ENCODE data around the gene MSL2.
"Not testable (repeated sequence)": the region's sequence is repeated elsewhere in the genome, so short reads cannot be mapped to it uniquely, and the experiment has no call there.

Gene MSL2

DNA sequence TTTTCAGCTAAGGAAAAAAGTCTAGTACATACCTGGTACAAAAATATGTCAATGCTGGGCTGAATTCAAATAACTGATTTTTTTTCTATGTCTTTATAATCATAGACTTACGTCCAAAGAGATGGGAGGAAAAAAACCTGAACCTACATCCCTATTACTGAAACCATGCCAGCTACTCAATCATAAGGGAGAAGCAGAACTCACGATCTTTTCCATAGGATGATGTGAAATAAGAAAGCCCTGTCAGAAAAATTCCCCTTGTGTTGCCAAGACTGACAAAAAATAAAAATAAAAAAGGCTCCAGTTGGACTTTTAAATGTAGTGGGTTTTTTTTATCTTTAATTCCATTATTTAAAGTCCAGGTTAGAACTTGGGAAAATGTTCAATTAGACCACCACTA lies 3.3 kb downstream of the MSL2 start:
- no peak for DNase-seq (ENCODE audit: low read depth)

DNA sequence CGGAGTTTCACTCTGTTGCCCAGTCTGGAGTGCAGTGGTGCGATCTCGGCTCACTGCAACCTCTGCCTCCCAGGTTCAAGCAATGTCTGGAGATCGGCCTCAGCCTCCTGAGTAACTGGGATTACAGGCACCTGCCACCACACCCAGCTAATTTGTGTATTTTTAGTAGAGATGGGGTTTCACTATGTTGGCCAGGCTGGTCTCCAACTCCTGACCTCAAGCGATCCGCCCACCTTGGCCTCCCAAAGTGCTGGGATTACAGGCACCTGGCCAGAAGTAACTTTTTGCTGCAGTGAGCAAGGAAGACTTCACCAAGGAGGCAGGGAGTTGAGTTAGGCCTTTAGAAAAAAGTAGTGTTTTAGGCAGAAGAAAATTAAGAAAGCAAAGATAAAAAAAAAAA lies 3.9 kb downstream of the MSL2 start:
- DNase-seq (ENCODE audit: low read depth), result not testable (repeated sequence)

- DNase-seq (ENCODE audit: low read depth), result no peak
Observed at GRCh38 chr3:136189859-136190617, 6.1 kb downstream of the MSL2 start.

GRCh38 chr3:136189043-136189442 lies 7.1 kb downstream of the MSL2 start:
- no peak for DNase-seq (ENCODE audit: low read depth)

DNA sequence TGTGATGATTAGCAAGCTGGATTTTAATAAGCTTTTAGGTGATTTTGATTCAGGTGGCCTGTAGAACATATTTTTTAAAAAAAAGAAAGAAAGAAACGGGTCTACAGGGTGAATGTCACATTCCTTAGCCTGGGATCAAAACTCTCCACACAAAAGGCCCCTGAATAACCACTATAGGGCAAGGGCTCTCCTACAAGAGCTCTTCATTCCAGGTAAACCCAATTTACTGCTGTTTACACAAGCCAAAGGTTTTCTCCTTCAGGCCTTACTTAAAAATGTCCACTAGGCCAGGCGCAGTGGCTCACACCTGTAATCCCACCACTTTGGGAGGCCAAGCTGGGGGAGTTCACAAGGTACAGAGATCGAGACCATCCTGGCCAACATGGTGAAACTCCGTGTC lies 8.3 kb downstream of the MSL2 start:
- no peak for DNase-seq (ENCODE audit: low read depth)

DNA sequence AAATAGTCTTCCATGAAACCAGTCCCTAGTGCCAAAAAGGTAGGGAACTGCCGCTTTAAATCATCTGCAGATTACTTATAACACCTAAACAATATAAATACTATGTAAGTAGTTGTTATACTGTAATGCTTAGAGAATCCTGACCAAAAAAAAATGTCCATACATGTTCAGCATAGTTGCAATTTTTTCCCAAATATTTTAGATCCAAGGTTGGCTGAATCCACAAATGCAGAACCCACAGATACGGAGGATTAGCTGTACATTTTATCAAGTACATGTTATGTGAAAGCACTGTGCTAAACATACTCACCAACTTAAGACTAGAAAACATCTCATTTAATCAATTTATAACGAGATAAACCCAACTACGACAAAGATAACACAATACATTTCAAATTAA lies 9.3 kb downstream of the MSL2 start:
- no peak for DNase-seq (ENCODE audit: low read depth)

GRCh38 chr3:136186344-136186743 lies 9.8 kb downstream of the MSL2 start:
- no peak for DNase-seq (ENCODE audit: low read depth)

- DNase-seq (ENCODE audit: low read depth), result no peak
Observed at GRCh38 chr3:136184703-136185102, 11.4 kb downstream of the MSL2 start.

- no peak for DNase-seq (ENCODE audit: low read depth)
Observed at GRCh38 chr3:136181741-136182140, 14.4 kb downstream of the MSL2 start.

GRCh38 chr3:136177876-136178275 lies 18.3 kb downstream of the MSL2 start:
- DNase-seq (ENCODE audit: low read depth), result no peak

DNA sequence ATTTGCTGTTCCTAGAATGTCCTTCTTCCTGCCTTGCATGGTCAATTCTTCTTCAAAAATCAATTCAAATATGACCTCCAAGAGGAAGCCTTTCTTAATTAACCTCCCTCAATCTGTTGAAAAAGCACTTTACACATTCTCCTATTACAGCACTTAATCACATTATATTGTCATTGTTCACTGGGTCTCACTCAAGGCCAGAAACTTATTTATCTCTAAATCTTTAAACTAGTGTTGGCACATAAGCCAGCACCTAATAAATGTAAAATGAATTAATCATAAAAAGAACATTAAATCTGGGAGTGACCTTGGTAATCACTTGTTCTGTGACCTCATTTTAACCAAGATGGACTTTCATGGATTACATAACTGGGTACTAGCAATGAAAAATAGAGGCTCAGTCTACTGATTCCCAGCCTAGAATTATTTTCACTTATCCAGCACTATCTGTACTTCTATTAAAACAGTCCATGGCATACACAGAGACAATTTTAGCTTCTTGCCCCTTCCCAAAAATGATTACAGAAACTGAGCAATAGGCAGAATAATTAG lies 22.1 kb downstream of the MSL2 start:
- DNase-seq (ENCODE audit: low read depth), result no peak

GRCh38 chr3:136171097-136171542 lies 25.0 kb downstream of the MSL2 start:
- DNase-seq (ENCODE audit: low read depth), result no peak

GRCh38 chr3:136168236-136168635 lies 27.9 kb downstream of the MSL2 start:
- not testable (repeated sequence) for DNase-seq (ENCODE audit: low read depth)

DNA sequence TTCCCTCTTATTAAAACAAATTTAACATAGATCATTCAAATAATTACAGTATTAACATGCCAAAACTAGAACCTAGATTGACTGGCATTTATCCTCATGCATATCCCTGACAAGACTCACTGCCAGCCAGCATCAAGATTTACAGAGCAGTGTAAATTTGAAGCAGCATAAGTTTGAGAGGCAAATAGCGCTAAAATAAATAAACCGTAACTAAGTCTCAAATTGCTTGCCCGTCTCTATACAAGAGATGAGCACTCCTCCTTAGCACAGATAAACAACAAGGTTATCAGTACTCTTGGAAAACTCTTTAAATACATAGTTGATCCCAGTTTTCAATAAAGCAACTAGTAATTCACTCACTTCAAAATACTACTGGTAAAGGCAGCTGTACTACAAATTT lies 29.6 kb downstream of the MSL2 start:
- no peak for DNase-seq (ENCODE audit: low read depth)

DNA sequence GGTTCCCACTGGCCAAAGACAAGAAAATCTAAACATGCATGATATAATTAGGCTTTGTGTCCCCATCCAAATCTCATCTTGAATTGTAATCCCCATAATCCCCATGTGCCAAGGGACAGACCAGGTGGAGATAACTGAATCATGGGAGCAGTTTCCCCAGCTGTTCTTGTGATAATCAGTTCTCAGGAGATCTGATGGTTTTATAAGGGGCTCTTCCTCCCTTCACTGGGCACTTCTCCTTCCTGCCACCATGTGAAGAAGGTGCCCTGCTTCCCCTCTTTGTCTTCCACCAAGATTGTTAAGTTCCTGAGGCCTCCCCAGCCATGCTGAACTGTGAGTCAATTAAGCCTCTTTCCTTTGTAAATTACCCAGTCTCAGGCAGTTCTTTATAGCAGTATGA lies 32.5 kb downstream of the MSL2 start:
- DNase-seq (ENCODE audit: low read depth), result not testable (repeated sequence)

DNA sequence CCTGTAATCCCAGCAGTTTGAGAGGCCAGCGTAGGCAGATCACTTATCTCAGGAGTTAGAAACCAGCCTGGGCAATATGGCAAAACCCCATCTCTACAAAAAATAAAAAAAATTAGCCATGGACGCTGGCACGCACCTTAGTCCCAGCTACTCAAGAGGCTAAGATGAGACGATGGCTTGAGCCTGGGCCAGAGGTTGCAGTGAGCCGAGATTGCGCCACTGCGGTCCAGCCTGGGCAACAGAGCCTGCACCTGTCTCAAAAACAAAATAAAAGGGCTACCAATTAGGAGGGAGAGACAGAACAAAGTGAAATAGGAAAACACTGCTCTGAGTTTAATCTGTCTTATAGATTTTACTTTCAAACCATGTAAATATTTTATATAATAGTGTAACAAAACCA lies 33.8 kb downstream of the MSL2 start:
- no peak for DNase-seq (ENCODE audit: low read depth)

DNA sequence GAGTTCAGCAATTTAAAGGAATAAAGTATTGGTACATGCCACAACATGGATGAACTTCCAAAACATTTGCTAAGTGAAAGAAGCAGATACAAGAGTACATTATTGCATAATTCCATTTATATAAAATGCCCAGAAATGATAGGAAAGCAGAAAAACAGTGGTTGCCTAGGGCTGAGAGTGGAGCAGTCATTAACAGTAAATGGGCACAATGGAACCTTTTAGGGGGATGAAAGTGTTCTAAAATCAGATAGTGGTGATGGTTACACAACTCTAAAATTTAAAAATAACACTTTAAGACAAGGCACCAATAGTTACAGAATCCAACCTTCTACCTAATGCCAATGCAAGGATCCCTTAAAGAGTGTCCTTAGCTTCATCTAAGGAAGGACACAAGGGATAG lies 34.6 kb downstream of the MSL2 start:
- no peak for DNase-seq (ENCODE audit: low read depth)

DNA sequence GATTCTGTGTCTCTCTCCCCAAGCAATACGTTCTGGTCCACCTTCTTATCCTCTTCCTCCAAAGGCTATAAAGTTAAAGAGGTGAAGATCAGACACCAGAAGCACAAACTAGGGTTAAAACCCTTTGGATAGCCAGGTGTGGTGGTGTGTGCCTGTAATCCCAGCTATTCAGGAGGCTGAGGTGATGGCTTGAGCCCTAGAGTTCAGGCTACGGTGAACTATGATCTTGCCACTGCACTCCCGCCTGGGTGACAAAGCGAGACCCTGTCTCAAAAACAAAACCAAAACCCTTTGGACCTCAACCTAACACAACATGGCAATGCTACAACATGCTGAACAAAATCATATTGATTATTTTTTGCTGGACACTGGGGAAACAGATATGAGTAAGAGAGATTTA lies 43.2 kb downstream of the MSL2 start:
- no peak for DNase-seq (ENCODE audit: low read depth)

DNA sequence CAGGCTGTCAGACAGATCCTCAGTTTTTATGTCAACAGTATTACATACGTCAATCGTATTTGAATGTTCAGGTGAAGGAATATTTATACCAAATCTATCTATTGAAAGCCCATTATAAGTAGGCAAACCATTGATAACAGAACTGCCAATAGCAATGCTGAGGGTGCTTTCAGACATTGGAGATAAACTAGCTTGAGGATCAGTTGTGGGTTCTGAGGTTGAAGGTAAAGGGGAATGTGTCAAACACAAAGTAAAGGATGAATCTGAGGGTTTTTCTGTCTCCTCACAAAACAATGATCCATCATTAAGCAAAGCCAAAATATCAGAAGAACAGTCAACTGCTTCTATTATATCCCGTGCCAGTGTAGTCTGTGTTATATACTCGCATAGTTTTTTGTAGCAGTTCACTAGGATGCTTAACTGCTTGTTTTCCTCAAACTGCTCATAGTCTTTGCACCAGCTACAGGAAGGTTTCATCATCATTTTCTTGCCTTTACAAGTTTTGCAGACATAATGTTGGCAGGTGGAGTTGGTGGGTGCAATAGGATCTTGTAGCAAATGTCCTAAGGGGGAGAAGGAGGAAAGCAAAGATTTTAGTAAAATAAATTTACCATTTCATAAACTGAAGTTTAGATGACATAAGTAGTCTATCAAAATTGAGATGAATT lies 43.8 kb downstream of the MSL2 start:
- no peak for DNase-seq (ENCODE audit: low read depth)

DNA sequence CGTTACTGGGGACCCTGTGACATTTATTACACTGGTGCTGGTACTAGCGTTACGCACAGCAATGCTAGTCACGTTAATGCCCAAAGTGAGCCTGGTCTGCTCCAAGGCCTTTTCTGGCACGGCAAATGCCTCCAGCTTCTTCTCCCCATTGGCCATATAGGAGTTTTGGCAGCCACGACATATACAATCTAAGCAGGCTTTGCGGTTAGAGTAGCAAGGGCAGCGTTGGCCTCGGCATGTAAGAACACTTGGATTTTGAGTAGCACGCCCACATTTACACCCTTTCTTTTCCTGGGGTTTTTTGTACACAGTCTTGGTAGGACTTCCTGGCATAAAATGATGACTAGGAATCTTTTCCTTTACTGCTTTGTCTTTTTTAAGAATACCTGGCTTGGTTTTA lies 44.9 kb downstream of the MSL2 start:
- no peak for DNase-seq (ENCODE audit: low read depth)

GRCh38 chr3:136149667-136150066 lies 46.5 kb downstream of the MSL2 start:
- DNase-seq (ENCODE audit: low read depth), result no peak

DNA sequence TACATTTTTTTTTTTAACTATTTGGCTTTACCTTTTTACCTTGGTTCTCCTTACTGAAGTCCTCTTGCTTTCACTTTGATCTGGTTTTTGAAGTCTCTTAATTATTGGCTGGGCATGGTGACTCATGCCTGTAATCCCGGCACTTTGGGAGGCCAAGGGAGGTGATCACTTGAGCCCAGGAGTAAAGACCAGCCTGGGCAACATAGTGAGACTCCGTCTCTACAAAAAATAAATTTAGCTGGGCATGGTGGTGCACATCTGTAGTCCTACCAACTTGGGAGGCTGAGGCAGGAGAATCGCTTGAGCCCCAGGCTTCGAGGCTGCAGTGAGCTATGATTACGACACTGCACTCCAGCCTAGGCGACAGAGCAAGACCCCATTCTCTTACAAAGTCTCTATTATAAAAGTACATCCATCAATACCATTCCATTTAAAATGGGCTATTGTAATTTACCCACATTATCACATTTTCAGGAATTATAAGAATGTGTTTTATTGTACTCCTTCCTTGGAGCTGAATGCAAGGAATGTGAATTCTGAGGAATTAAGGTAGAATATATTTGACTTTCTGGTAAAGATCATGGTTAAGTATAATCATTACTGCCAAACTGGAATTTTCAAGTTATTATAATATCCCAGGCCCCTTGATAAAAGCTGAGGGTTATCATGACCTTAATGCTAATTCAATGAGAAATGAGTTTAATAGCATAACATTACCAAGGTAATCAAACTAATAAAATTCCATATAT lies 49.0 kb downstream of the MSL2 start:
- no peak for DNase-seq (ENCODE audit: low read depth)

- not testable (repeated sequence) for DNase-seq (ENCODE audit: low read depth)
Observed at GRCh38 chr3:136144397-136144796, 51.7 kb downstream of the MSL2 start.
